Head of caudate nucleus (tissue), 42 donors: ENCODE data around the gene DPPA5.
A peak's percentile ranks its signal among the peaks of the same experiment; 100 is the strongest.
"Not testable (repeated sequence)": the region's sequence is repeated elsewhere in the genome, so short reads cannot be mapped to it uniquely, and the experiment has no call there.

Experiments
- DNase-seq, 42 donors: peaks; one replicate each; pipeline versions ENCODE4 v3.0.0 to v3.0.0-alpha.2; 2020 to 2021; ENCODE audit warnings: mixed read lengths in 7 of 42
- intact Hi-C: fragments of 100-400 bp; cut with DNase I; formaldehyde crosslinking; loops from one replicate; pipeline ENCODE4 v1.15.0; 2022

The DPPA5 gene

DNA sequence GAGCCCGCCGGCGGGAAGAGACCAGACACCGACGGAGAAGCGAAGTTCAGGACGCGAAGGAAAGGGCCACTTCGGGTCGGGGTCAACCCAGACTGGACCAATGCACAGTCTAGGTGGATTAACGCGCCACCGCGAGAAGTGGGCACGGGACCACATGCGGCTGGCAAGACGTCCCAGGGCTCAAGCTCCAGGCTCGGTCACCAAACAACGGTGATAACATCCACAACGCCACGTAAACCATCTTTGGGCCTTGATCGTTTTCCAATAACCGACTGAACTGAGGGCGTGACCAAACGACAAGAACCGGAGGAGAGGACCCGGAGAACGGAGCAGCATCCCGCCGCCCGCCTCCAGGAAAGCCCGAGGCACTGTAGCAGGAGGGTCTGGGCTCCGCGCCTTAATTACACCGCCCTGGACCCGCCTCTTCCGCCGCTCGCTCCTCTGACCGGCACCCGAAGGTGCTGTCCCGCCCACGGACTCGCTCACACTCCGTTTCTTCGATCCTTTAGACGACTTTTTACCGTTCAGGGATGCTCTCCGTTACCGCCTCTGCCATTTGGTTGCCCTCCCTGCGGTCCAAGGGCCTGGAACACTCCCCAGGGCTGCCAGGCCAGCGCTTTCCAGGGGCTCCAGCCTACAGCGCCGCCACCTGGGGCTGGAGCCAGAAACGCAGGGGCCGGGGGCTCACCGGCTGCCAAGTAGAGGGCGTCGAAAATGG is 44.1 kb downstream of the DPPA5 start:
- DNase-seq: peak in 39 of 42 donors; percentile 23 to 75 (median 54)
- intact Hi-C loops: no loop called here

DNA sequence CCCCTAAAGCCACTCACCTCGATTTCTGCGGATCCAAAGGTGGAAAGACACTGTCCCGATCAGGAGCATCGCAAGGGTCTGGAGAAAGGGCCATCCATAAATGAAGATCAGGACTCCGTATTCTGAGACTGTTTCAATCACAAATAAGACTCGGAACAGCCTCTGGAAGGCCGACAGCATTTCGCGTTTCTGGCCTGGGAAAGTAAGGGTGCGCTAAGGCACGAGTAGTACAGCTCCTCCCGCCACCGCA is 44.6 kb downstream of the DPPA5 start:
- peak in 3 of 42 donors; percentile 19 to 27 (median 25) for DNase-seq
- intact Hi-C loops: no loop called here

DNA sequence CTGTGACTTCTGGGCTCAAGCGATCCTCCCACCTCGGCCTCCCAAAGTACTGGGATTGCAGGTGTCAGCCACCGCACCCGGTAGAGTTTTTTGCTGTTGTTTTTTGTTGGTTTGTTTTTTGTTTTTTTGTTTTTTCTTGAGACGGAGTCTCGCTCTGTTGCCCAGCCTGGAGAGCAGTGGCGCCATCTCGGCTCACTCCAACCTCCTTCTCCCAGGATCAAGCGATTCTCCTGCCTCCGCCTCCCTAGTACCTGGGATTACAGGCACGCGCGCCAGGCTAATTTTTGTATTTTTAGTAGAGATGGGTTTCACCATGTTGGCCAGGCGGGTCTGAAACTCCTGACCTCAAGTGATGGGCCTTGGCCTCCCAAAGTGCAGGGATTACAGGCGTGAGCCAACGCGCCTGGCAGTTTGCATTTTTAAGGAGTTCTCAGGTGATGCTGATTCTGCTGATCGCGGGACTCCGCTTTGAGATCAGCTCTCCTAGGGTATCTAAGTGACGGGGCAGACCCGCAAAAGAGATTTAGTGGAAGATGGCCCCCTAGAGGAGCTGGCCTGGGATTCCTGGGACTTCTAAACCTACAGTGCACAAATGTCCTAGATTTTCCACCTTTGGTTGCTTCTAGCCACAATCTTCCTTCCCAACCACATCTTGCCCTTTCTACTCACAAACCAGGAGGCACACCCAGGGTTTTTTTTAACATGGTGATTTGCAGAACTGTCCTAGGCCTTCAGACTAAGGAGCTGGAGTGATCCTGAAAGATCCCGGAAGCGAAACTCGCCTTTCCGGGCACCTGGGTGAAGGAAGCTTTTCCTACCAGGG is 45.2 kb downstream of the DPPA5 start:
- peak in 3 of 42 donors; percentile 9 to 39 (median 18) for DNase-seq
- intact Hi-C loops: no loop called here

DNA sequence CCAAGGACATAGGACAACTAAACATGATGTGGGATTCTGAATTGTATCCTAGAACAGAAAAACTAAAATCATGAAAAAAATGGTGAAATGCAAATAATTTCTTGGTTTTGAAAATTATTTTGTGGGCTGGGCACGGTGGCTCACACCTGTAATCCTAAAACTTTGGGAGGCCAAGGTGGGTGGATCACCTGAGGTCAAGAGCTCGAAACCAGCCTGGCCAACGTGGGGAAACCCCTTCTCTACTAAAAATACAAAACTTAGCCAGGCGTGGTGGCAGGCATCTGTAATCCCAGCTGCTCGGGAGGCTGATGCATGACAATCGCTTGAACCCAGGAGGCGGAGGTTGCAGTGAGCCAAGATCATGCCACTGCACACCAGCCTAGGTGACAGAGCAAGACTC is 50.3 kb downstream of the DPPA5 start:
- intact Hi-C loops: not testable (repeated sequence)
- DNase-seq: peak in 1 of 42 donors; percentile 37
